ENCODE measurements around the gene UBN1.
"Not testable (repeated sequence)": the region's sequence is repeated elsewhere in the genome, so short reads cannot be mapped to it uniquely, and the experiment has no call there.

The UBN1 gene

DNA sequence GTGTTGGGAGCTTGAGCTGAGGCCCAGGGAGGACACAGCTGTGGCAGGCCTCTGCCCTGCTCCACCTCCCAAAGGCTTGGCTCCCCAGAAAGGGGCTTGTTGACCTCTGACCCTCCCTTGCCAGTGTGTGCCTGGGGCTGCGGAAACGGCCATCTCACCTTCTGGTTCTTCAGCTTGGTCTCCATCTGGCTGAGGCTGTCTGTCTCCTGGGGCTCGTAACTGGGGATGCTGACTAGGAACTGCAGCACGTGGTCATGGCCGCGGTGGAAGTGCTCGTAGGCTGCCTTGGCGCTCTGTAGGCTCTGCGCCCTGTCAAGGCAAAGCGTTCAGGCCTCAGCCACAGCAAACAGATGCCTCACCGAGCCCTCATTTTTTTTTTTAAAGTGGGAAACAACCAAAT is 42.7 kb downstream of the UBN1 start:
- no peak for DNase-seq

- DNase-seq, result no peak
Observed at GRCh38 chr16:4890686-4891085, 43.4 kb downstream of the UBN1 start.

DNA sequence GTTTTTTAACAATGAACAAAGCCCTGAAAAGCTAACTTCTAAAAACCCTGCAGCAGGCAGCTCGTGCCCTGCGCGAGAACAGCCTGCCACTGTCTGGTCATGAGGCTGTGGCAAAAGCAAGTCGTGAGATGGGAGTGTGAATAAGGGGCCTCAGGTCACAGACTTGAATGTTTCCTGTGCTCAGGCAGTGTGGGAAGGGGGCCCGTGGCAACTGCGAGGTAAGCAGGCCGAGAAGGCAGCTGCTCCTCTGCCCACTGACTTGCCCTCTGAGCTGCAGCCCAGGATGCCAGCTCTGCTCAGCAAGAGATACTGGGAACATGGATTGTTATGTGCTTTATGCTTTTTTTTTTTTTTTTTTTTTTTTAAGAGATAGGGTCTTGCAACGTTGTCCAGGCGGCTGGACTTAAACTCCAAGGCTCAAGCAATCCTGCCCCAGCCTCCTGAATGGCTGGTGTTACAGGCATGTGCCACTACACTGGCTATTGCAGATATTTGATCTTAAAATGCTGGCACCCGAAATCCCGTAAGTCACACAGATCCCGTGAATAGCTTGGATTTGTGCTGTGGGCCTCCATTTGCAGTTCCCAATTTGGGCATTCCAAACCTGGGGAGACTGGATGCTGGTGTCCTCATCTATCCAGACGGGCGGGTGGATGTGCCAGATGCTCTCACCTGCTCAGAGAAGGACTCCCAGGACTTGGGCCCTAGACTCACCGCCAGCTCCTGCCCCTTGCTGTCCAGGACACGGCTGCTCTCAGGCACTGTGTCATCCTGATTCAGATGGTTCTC is 44.0 kb downstream of the UBN1 start:
- no peak for DNase-seq

- DNase-seq, result no peak
Observed at GRCh38 chr16:4891886-4892216, 44.6 kb downstream of the UBN1 start.

GRCh38 chr16:4892361-4893102 is 45.3 kb downstream of the UBN1 start:
- DNase-seq, result peak; percentile 39

- DNase-seq, result no peak
Observed at GRCh38 chr16:4893103-4893862, 46.0 kb downstream of the UBN1 start.

- DNase-seq, result no peak
Observed at GRCh38 chr16:4894276-4895150, 47.2 kb downstream of the UBN1 start.

- no peak for DNase-seq
Observed at GRCh38 chr16:4895366-4895765, 48.1 kb downstream of the UBN1 start.

GRCh38 chr16:4896761-4897160 is 49.5 kb downstream of the UBN1 start:
- not testable (repeated sequence) for DNase-seq

DNA sequence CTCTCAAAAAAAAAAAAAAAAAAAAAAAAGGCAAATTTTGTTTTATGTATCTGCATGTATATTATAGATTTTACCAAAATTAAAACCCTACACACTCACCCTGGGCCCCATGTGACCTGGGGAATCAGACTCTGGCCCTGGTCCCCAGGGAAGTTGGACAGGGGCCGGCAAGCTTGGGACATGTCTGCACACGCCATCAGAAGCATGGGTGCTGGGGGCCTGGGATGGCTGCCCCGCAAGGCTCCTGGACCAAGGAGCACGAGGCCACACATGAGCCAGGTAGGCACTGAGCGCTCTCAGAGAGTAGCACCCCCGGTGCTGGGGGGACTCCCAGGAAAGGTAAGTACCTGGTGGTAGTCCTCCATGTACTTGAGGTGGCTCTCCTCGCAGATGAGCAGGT is 50.0 kb downstream of the UBN1 start:
- no peak for DNase-seq

DNA sequence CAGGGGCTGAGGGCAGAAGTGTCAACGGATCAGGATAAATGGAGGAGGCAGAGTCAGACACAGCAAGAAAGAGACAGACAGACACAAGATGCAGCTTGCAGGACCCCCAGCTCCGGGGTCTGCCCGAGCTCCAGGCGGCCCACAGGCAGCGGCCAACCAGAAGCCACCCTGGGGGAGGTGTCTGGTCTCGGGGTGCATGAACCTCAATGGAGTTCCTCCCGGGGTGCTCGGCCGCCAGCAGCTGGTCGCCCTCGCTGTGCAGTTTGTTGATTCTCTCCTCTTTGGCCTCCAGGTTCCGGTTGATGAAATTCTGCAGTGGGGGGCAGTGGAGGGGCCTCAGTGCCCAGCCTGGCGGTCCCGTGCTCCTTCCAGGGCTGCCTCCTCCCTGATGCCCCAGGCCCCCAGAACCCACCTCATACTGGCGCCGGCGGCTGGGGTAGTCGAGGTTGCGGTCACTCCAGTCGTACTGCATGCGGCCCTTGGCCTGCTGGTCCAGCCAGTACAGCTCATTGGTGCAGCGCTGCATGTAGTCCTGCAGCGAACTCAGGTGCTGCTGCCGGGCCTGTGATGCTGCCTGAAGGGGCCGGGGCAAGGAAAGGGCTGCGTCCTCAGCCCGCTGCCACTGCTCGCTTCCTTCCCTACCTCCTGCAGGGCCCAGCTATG is 51.7 kb downstream of the UBN1 start:
- DNase-seq, result no peak

DNA sequence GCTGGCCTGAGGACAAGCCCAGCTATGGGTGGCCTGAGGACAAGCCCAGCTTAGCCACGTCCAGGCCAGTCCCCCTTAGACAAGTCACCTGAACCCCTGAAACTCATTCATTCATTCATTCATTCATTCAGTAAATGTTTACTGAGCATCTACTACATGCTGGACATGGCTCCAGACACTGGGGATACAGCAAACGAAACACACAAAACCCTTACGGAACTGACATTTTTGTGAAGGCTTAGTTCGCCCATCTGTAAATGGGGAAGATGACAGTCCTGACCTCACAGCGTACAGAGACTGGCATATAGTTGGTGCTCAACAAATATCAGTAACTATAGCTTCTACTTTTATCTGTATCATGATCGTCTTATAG is 52.2 kb downstream of the UBN1 start:
- no peak for DNase-seq

- DNase-seq, result no peak
Observed at GRCh38 chr16:4900036-4900435, 52.8 kb downstream of the UBN1 start.

DNA sequence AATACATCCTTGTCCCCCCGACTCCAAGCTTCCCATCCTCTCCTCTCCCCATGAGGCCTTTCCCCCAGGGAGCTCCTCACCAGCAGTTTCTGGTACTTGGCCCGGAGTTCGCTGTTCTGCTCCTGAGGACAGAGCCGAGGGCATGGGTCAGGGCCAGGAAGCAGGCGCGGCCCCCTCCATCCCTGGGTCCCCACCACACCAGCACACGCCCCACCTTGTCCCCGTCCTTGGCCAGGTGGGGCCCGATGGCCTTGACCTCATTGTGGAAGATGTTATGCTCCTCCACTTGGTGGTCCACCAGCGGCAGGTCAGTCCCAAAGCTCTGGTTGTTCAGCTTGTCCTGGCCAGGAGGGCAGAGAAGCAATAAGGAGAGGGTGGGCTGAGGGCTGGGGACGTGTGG is 53.5 kb downstream of the UBN1 start:
- DNase-seq, result no peak

- DNase-seq, result no peak
Observed at GRCh38 chr16:4902038-4902437, 54.8 kb downstream of the UBN1 start.

DNA sequence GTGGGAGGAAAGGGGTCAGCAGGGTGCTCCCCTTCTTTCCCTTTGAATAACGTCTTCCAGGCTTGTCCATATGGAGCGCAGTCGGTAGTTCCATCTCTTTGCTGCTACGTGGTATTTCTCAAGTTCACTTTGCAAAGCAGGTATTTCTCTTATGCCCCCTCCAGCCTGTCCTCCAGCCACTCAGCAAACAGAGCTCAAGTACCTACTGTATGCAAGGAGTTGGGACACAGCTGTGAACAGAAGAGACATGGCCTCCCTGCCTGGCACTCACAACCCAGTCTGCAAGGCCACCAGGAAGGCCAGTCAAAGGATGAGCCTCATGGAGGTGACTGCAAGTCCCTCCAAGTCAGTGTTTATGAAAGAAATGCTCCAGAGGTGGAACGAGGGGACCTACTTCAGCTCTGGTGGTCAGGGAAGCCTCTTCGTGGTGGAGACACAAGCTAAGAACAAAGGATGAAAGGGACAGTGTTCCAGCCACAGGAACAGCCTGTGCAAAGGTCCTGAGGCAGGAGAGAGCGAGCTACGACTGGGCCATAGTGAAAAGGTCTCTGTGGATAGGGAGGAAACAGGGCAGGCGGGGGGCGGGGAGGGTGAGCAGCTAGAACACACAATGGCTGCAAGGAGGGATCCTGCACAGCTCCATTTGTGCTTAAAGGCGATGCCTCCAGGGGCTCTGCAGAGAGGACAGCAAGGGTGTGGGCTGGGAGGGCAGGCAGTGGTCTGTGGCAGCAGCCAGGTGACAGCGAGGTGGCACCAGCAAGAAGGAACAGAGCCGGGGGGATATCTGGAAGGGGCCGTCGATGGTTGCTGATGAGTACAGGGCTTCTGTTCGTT is 57.0 kb downstream of the UBN1 start:
- DNase-seq, result no peak

DNA sequence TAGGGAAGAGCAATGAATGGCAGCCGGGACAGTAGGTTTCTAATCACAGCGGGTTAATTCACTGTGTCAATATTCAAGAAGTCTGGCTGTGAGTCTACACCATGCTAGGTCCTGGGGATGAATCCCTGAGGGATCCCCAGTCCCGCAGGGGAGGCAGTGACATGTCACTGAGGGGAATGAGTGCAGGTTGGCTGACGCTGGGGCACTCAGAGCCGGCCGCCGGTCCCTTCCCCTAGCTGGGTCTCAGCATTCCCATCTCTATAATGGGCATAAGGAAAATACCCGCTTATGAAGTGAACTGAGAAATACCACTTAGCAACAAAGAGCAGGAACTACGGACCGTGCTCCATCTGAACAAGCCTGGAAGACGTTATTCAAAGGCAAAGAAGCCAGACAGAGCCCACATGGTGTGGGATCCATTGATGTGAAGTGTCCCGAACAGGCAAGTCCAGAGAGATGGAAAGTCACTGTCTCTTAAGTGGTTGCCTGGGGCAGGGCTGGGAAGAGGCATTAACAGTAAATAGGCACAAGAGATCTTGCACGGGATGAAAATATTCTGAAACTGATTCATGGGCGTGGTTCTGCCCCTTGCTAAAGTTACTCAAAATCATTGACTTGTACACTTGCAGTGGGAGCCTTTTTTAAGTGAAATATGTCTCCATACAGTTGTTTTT is 57.8 kb downstream of the UBN1 start:
- no peak for DNase-seq

DNA sequence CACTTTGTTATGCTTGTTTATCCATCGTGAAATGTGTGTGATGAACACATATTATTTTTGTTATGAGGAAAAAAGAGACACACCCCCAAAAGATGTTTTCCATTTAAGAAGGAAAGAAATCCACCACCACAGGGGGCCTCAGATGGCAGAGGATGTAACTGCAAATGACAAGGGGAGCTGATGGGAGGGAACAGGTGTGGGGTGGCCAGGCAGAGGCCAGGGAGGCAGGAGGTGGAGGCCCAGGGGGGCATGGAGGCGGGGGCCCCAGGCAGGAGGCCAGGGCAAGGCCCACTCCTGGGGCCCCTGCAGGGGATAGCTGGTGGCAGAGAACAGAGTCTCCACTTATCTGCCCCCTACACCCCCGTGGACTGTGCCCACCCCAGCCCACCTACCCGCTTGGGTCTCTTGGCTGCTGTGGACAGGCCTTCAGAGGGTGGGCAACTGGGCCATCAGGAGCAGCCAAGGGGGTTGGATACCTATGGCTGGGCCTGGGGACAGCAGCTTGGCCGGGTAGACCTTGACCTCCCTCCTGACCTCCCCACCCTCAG is 61.6 kb downstream of the UBN1 start:
- DNase-seq, result no peak

DNA sequence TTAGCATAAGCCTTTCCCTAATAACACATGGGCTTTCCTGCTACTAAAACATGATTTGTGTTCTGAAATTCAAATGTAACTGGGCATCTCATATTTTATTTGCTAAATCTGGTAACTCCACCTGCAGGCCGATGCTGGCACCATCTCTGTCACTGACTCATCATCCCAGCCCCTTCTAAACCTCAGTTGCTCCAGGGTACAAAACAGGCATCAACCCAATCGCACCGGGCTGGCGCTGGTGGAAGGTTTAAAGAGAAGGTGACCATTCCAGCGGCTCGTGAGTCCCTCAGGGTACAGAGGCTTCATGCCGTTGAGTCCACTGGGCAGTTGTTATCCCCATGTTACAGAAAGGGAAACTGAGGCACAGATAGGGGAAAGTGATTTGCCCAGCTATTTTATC is 62.5 kb downstream of the UBN1 start:
- DNase-seq, result no peak

DNA sequence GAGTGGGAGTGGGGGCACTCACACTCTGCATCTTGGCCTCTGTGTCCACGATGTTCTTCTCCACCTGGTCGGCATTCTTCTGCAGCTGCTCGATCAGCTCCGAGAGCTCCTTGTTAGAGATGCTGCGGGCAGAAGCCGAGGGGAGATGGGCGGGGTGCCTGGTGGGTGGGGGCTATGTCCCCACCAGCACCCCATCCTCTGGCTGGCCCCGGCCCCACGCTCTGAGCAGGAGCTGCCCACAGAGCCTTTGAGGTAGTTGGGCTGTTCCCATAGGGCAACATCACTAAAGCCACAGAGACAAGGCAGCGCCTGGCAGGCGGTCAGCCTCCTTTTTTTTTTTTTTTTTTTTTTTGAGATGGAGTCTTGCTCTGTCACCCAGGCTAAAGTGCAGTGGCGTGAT is 63.5 kb downstream of the UBN1 start:
- DNase-seq, result no peak

- DNase-seq, result no peak
Observed at GRCh38 chr16:4911970-4912386, 64.7 kb downstream of the UBN1 start.

All from hematopoietic multipotent progenitor cell treated with erythropoietin and hydrocortisone succinate and interleukin-3 and kit ligand, for 4 days (in vitro differentiated cells).